Measurements from ENCODE around the gene ARHGDIB. TPM values are rescaled to one million over a fixed set of nuclear protein-coding genes. Genes with fewer than 3 reads are reported as not detected.

The ARHGDIB gene
- total and polyA plus RNA-seq, 12 donors = 28.3 to 196 (median 137) TPM

GRCh38 chr12:14910090-14910915, 51.1 kb downstream of the ARHGDIB start:
- no peak overlapping the region for H3K4me3 ChIP-seq

GRCh38 chr12:14907953-14908352, 53.4 kb downstream of the ARHGDIB start:
- intact Hi-C loops (cut with DNase I) = no loop called here
- TF ChIP-seq CTCF (IDR thresholded peaks at IDR 0.05) (no peak), POLR2A (IDR thresholded peaks at IDR 0.05) (no peak)
- Histone ChIP-seq H3K27me3 (no peaks in the 10 kb centered on the region), H3K9me3 (replicated peaks in 1 of 3) (no peaks in the 10 kb centered on the region), H3K4me1 (replicated peaks in 1 of 2) (peaks cover 8 to 18% of the 10 kb centered on the region in 2 donors), H3K36me3 (replicated peaks in 1 of 2) (no peaks in the 10 kb centered on the region), H3K27ac (no peak overlapping the region), H3K4me3 (no peak overlapping the region)
- WGBS, 4 donors = 88 to 100% (median 93%) methylated on average over 1 of the region's 1 CpG
- DNase-seq = no peak

More at GRCh38 chr12:14910090-14910915, 51.1 kb downstream of the ARHGDIB start:
- intact Hi-C loops (cut with DNase I) = no loop called here
- H3K36me3 ChIP-seq (replicated peaks in 1 of 2) = no peaks in the 10 kb centered on the region
- no peak for TF ChIP-seq POLR2A (IDR thresholded peaks at IDR 0.05)
- no peak for TF ChIP-seq CTCF (IDR thresholded peaks at IDR 0.05)
- WGBS, 4 donors = 64 to 79% (median 69%) methylated on average over 5 of the region's 5 CpGs
- H3K9me3 ChIP-seq (replicated peaks in 1 of 3) = no peaks in the 10 kb centered on the region
- H3K4me1 ChIP-seq (replicated peaks in 1 of 2) = peaks cover 7 to 16% of the 10 kb centered on the region in 2 donors
- H3K27ac ChIP-seq = peak overlapping the region in 2 of 5 donors; percentile 18 to 27
- no peak for DNase-seq
- H3K27me3 ChIP-seq = no peaks in the 10 kb centered on the region

GRCh38 chr12:14906114-14906513, 55.3 kb downstream of the ARHGDIB start:
- no peak for DNase-seq
- no peaks in the 10 kb centered on the region for H3K9me3 ChIP-seq (replicated peaks in 1 of 3)
- WGBS, 4 donors = 88 to 93% (median 89%) methylated on average over 3 to 5 of the region's 5 CpGs
- no peak overlapping the region for H3K4me3 ChIP-seq
- TF ChIP-seq POLR2A (IDR thresholded peaks at IDR 0.05) = no peak
- no peak for TF ChIP-seq CTCF (IDR thresholded peaks at IDR 0.05)
- peak overlapping the region in 3 of 5 donors; percentile 13 to 58 (median 24) for H3K27ac ChIP-seq
- H3K27me3 ChIP-seq = no peaks in the 10 kb centered on the region
- H3K36me3 ChIP-seq (replicated peaks in 1 of 2) = no peaks in the 10 kb centered on the region
- H3K4me1 ChIP-seq (replicated peaks in 1 of 2) = peaks cover 13 to 28% of the 10 kb centered on the region in 2 donors
- intact Hi-C loops (cut with DNase I) = no loop called here

- peak overlapping the region in 4 of 5 donors; percentile 13 to 58 (median 22) for H3K27ac ChIP-seq
- H3K4me3 ChIP-seq = peak overlapping the region in 1 of 4 donors; percentile 5
- H3K9me3 ChIP-seq (replicated peaks in 1 of 3) = no peaks in the 10 kb centered on the region
- no peaks in the 10 kb centered on the region for H3K27me3 ChIP-seq
- no peaks in the 10 kb centered on the region for H3K36me3 ChIP-seq (replicated peaks in 1 of 2)
- peak; percentile 44 to 87 (median 58) for DNase-seq
- intact Hi-C loops (cut with DNase I) = no loop called here
- no peak for TF ChIP-seq POLR2A (IDR thresholded peaks at IDR 0.05)
- TF ChIP-seq CTCF (IDR thresholded peaks at IDR 0.05) = no peak
- peaks cover 13 to 25% of the 10 kb centered on the region in 2 donors for H3K4me1 ChIP-seq (replicated peaks in 1 of 2)
- WGBS, 4 donors = 33 to 43% (median 36%) methylated on average over 5 of the region's 5 CpGs
Observed at GRCh38 chr12:14905269-14906004, 56.0 kb downstream of the ARHGDIB start.

Measured in adrenal gland (tissue), 12 donors.